Pancreas (tissue), 10 donors: ENCODE data around the gene SDR42E1. TPM values are rescaled to one million over a fixed set of nuclear protein-coding genes. Genes with fewer than 3 reads are reported as not detected.

Experiments
- ATAC-seq, 4 donors: fragments of 200-7000 bp; cut with Tn5 transposase; one replicate each; pipeline versions ENCODE4 v1.8.0 to v1.9.1; 2020; ENCODE audit warnings: mild to moderate bottlenecking in 4 of 4, moderate library complexity in 4 of 4
- DNase-seq, 6 donors: peaks; one replicate each; pipeline ENCODE4 v3.0.0-alpha.2; 2020
- FAIRE-seq: peaks from 2 replicates; lab custom pipeline; 2012; peaks lifted over from hg19 to GRCh38; lab: Jason Lieb, UNC
- H3K27ac ChIP-seq, 4 donors: fragments of 200-600 bp; sonication (generic); 1 replicate in 3 of 4; 2 replicates in 1 of 4; pipeline versions ENCODE4 v1.5.0 to v1.8.0; 2020
- H3K27me3 ChIP-seq, 4 donors: fragments of 200-600 bp; one replicate each; pipeline ENCODE4 v1.8.0; 2021
- H3K36me3 ChIP-seq, 3 donors: fragments of 200-600 bp; sonication (generic) in 1 of 3; one replicate each; pipeline versions ENCODE4 v1.5.0 to v1.8.0; 2020 to 2021
- H3K4me1 ChIP-seq, 3 donors: fragments of 200-600 bp; one replicate each; pipeline ENCODE4 v1.8.0; 2021
- H3K4me3 ChIP-seq, 4 donors: fragments of 200-600 bp; sonication (generic) in 2 of 4; one replicate each; pipeline versions ENCODE4 v1.5.0 to v1.8.0; 2020 to 2021
- H3K9me3 ChIP-seq, 4 donors: fragments of 200-600 bp; one replicate each; pipeline ENCODE4 v1.8.0; 2021
- WGBS, 2 donors: extraction: QIAGEN DNeasy Blood & Tissue Kit; methylation state at CpG; one replicate each; pipeline ENCODE4 v1.1.7; 2013; 5-methylcytosine and 5-hydroxymethylcytosine counted together
- intact Hi-C, 3 donors: fragments of 100-400 bp; cut with DNase I; formaldehyde crosslinking; loops; one replicate each; pipeline versions ENCODE4 v1.11.1 to v1.14.2; 2022
- polyA plus RNA-seq, 2 donors: library from polyadenylated mRNA; stranded (reverse); fragments of 200-250 nt; gene quantifications; one replicate each; pipeline ENCODE4 v1.2.3, GENCODE V29; 2013
- total RNA-seq, 6 donors: library from RNA; stranded (reverse); fragmentation: NEBNext Ultra II Directional in 4 of 6; extraction: Animal tissue kit (Norgen Biotek cat#: 25700) in 4 of 6; gene quantifications; one replicate each; pipeline versions ENCODE4 v1.2.1 to v1.2.4, GENCODE V29; 2021 to 2023
- TF ChIP-seq, protein P1 (sequence below), 4 donors: fragments of 200-600 bp; sonication (generic) in 3 of 4; IDR thresholded peaks; one replicate each; pipeline versions ENCODE4 v1.5.0 to v1.8.0; 2021; ENCODE audit warnings: antibody characterized with exemption in 4 of 4
- donor health status: healthy with polysubstance abuse.
- donor health status: DM: no; HTN: no; CAD: no; lungs with moderate emphysema.
- donor health status: DM: no; HTN: no; CAD: no.
- donor health status: control.
- donor health status: control.
- donor health status: Bipolar disorder and iron deficiency.
- donor health status: DM: yes; HTN: yes; CAD: no.
- donor health status: DM: no; HTN: no; CAD: no.
- donor health status: DM: no; HTN: no; CAD: no.
- donor health status: DM: yes; HTN: yes; CAD: no.

SDR42E1 gene
- total and polyA plus RNA-seq, 8 donors = 2.5 to 13.3 (median 5.8) TPM

DNA sequence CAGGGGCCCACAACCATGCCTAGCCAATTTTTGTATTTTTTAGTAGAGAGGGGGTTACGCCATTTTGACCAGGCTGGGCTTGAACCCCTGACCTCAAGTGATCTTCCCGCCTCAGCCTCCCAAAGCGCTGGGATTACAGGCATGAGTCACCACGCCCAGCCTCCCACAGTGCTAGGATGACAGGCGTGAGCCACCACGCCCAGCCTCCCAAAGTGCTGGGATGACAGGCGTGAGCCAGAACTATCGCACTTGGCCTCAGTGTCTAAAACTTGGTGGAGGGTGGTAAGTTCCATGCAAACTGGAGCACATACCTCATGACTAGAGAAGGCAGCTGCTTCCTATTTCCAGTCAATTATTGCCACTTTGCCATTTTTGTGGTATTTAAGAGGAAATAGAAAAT is 30.9 kb upstream of the SDR42E1 start:
- Histone ChIP-seq H3K27ac (no peak overlapping the region), H3K4me3 (no peak overlapping the region), H3K4me1 (no peaks in the 10 kb centered on the region), H3K9me3 (no peaks in the 10 kb centered on the region), H3K36me3 (no peaks in the 10 kb centered on the region), H3K27me3 (no peaks in the 10 kb centered on the region)
- TF ChIP-seq, protein P1, sequence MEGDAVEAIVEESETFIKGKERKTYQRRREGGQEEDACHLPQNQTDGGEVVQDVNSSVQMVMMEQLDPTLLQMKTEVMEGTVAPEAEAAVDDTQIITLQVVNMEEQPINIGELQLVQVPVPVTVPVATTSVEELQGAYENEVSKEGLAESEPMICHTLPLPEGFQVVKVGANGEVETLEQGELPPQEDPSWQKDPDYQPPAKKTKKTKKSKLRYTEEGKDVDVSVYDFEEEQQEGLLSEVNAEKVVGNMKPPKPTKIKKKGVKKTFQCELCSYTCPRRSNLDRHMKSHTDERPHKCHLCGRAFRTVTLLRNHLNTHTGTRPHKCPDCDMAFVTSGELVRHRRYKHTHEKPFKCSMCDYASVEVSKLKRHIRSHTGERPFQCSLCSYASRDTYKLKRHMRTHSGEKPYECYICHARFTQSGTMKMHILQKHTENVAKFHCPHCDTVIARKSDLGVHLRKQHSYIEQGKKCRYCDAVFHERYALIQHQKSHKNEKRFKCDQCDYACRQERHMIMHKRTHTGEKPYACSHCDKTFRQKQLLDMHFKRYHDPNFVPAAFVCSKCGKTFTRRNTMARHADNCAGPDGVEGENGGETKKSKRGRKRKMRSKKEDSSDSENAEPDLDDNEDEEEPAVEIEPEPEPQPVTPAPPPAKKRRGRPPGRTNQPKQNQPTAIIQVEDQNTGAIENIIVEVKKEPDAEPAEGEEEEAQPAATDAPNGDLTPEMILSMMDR (IDR thresholded peaks at IDR 0.05) = no peak
- FAIRE-seq = no peak
- no peak for ATAC-seq
- no peak for DNase-seq
- intact Hi-C loops = loop anchor here in 1 of 3 donors (10.0 kb wide), 1 partner anchor 173 kb away; no protein-coding TSS in a partner anchor
- 82 to 94% methylated on average over 8 of the region's 8 CpGs for WGBS, 2 donors

DNA sequence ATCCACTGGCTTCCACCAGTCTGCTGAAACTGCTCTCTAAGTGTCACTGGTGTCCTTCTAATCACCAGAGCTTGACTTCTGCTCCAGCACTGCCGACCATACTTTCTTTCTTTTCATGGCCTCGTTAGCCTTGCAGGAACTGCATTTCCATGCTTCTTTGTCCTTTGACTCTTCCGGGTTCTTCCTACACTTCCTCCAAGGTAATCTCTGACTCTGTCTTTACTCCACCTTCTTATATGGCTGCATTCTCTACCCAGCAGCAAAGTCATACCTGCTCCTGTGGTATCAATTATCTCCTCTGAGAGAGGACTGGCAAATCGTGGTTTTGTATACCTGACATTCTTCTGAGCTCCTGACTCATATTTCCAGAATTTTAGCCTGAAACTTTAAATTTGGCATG is 30.3 kb upstream of the SDR42E1 start:
- DNase-seq (no peak), ATAC-seq (no peak), FAIRE-seq (no peak)
- TF ChIP-seq, protein P1 (IDR thresholded peaks at IDR 0.05) = no peak
- intact Hi-C loops = loop anchor here in 1 of 3 donors (10.0 kb wide), 1 partner anchor 173 kb away; no protein-coding TSS in a partner anchor
- no peak overlapping the region for H3K27ac ChIP-seq
- H3K27me3 ChIP-seq = no peaks in the 10 kb centered on the region
- no peak overlapping the region for H3K4me3 ChIP-seq
- 69 to 84% methylated on average over 4 of the region's 4 CpGs for WGBS, 2 donors
- H3K36me3 ChIP-seq = no peaks in the 10 kb centered on the region
- no peaks in the 10 kb centered on the region for H3K4me1 ChIP-seq
- no peaks in the 10 kb centered on the region for H3K9me3 ChIP-seq

DNA sequence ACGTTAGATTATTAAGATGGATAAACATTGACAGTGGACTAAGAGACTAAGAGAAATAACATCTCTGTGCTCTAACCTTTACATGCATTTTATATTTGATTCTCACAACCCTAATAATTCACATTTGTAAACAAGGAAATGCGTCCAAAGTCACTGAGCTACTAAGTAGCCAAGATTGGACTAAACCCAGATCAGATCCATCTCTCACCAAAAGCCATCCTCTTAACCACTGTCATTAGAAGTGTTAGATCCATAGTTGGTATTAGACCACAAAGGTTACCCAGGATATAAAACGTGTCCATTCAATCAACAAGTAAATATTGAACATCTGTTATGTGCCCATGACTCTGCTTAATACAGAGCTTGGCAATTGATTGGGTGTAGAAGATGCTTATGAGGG is 29.0 kb upstream of the SDR42E1 start:
- DNase-seq = no peak
- ATAC-seq = no peak
- TF ChIP-seq, protein P1 (IDR thresholded peaks at IDR 0.05) = no peak
- Histone ChIP-seq H3K4me3 (no peak overlapping the region), H3K27me3 (no peaks in the 10 kb centered on the region), H3K36me3 (no peaks in the 10 kb centered on the region), H3K27ac (no peak overlapping the region), H3K4me1 (no peaks in the 10 kb centered on the region), H3K9me3 (no peaks in the 10 kb centered on the region)
- no peak for FAIRE-seq
- intact Hi-C loops = loop anchor here in 1 of 3 donors (10.0 kb wide), 1 partner anchor 175 kb away; no protein-coding TSS in a partner anchor
- 33 to 43% methylated on average over 3 of the region's 3 CpGs for WGBS, 2 donors

DNA sequence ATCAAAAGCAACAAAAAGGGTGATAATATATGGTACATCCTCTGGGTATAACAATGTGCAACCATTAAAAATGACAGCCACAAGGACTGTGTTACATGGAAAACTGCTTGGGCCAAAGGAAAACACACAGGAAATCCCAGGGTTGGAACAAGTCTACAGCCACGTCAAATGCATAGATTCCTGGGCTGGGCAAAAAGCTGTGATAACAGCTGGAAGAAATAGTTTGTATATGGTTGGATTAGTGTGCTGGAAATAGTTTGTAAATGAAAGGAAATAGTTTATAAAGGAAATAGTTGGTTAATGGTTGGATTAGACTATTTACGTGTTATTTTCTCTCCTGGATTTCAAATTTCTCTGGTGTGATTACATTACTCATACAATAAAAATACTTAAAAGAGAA is 26.4 kb upstream of the SDR42E1 start:
- Histone ChIP-seq H3K4me3 (peak overlapping the region in 2 of 4 donors; percentile 9 to 17), H3K27ac (peak overlapping the region in 1 of 4 donors; percentile 5), H3K36me3 (no peaks in the 10 kb centered on the region), H3K9me3 (no peaks in the 10 kb centered on the region), H3K27me3 (no peaks in the 10 kb centered on the region), H3K4me1 (peaks cover 0 to 5% (median 4%) of the 10 kb centered on the region in 3 donors)
- TF ChIP-seq, protein P1 (IDR thresholded peaks at IDR 0.05) = no peak
- ATAC-seq (no peak), DNase-seq (no peak), FAIRE-seq (no peak)
- intact Hi-C loops = no loop called here
- WGBS, 2 donors = 76 to 80% methylated on average over 2 of the region's 2 CpGs

DNA sequence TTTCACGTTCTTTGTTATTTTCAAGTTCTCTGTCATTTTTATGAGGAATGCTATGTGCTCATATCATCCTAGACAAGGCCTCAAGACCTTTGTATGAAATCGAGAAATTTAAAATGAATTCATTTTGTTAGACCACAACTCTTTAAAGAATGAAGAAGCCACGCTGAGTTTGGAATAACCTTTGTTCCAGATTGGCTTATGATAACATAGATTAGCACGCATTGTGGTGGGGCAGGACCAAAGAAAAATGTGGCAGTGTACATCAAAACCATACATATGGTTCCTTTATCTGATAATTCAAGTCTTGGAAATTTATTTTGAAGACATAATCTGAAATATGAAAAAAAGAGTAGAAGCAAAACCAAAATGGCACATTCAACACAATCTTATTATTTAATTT is 26.0 kb upstream of the SDR42E1 start:
- TF ChIP-seq, protein P1 (IDR thresholded peaks at IDR 0.05) = no peak

More for the DNA sequence above, 26.0 kb upstream of the SDR42E1 start:
- Histone ChIP-seq H3K27me3 (no peaks in the 10 kb centered on the region), H3K4me1 (peaks cover 0 to 5% (median 4%) of the 10 kb centered on the region in 3 donors), H3K27ac (no peak overlapping the region), H3K4me3 (peak overlapping the region in 2 of 4 donors; percentile 1 to 17), H3K36me3 (no peaks in the 10 kb centered on the region), H3K9me3 (no peaks in the 10 kb centered on the region)
- FAIRE-seq (no peak), DNase-seq (no peak), ATAC-seq (no peak)
- intact Hi-C loops = no loop called here
- 74 to 87% methylated on average over 4 of the region's 4 CpGs for WGBS, 2 donors
